GM21526 (cell line): ENCODE results near the gene TFF2.

Source experiments
- ATAC-seq: cut with Tn5 transposase; IDR thresholded peaks from one replicate; pipeline ENCODE4 v1.9.1; 2021; ENCODE audit warnings: moderate library complexity; ENCODE audit not compliant: unreplicated experiment, low FRiP score

Gene TFF2

DNA sequence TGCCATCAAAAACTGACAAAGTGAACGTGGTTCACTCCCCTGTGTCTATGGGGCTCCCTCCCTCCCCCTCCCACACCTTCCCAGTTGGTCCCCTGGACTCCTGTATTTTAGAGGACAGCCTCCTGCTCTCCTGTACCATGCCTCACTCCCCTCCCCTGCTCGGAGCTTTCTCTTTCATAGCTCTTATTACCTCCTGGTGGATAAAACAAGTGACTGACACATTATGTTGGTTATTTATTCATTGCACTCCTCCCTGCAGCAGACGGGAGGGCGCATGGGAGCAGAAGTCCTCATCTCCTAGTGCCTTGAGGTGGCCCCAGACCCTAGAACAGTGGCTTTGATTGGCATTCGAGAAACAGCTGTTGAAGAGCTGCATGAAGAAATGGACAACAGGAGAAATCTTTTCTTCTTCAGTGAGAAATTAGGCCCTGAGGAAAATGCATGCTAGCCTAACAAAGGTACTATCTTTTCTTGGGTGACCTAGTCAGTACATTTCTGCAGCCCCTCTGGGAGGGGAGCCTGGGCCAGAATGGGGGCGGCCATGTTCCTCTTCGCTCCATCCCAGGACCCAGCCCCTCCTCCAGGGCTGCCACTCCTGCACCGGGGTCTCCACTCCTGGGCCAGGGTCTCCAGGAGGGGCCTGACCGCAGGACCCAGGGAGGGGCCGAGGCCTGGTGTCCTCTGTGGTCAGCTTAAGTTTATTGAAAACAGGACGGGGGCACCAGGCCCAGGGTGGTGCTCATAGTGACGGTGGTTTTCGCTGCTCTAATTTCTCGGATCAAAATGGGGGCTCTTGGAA is 16.8 kb upstream of the TFF2 start:
- ATAC-seq = no peak

DNA sequence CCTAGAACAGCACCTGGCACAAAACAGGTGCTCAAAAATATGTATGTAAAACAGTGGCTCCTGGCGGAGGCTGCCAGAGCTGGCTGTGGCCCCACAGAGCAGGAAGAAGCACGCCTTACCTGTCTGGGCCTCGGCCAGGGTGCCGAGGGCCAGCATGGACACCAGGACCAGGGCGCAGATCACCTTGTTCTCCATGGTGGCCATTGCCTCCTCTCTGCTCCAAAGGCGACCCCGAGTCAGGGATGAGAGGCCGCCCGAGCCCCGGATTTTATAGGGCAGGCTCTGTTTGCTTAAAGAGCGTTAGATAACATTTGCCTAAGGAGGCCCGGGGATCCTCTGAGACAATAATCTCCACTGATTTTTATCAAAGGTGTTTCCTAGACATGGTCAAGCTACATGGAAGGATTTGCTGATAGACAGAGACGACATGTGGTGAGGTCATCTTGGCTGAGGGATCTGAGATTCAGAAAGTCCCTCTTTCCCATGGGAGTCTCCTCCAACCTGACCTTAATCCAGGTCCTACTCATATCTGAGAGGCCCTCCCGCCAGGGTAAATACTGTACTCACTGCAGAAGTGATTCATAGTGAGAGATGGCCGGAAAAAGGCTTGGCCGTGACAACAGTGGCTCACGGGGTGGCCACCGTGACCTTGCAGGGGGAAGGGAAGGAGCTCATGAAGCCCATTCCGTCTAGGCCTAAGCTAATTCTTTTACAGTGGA is 15.7 kb upstream of the TFF2 start, which contains the start of gene TFF1:
Gene TFF1, minus strand, starts transcription at position 244 of the 719 bp plus-strand sequence. Its CDS starts 40 bp downstream, at position 204.
- no peak for ATAC-seq

DNA sequence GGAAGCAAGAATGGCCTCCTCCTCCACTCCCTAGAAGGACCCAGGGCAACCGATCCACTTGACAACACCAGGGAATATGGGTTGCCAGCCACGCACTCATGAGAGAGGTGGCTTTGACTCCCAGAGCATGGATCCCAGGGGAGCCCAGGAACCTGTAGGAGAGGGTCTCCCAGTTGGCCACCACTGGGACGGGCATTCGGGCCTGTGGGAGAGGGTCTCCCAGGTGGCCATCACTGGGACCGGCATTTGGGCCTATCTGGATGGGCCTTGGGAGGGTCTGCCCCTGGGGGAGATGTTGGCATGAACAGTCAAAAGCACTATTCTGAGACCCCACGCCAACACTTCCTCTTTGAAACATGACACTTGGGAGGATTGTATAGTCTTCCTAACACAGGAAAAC is 15.0 kb upstream of the TFF2 start:
- no peak for ATAC-seq

DNA sequence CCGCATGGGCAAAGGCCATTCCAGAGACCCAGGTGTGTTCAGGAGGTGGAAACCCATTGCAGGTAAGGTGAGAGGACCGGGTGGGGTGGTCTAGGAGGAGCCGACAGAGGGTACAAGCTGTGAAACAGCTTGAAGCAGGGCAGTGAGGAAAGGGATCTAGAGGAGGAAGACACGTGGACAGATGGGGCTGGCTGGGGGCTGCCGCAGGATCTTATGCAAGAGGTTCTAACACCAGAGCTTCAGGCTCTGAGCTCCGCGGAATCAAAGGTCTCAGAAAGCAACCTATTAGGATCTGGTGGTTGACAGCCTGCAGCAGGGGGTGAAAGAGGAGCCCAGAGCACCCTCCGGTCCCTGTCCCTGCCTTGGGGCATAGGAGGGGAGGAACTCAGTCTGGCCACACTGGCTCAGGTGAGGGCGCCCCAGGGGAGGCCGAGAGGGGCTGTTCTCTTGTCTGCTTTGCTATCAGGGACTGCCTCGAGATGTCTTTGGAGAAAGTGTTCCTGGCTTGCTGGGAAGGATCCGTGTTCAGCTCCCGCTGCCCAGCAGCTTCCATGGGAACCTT is 13.6 kb upstream of the TFF2 start:
- ATAC-seq = no peak

DNA sequence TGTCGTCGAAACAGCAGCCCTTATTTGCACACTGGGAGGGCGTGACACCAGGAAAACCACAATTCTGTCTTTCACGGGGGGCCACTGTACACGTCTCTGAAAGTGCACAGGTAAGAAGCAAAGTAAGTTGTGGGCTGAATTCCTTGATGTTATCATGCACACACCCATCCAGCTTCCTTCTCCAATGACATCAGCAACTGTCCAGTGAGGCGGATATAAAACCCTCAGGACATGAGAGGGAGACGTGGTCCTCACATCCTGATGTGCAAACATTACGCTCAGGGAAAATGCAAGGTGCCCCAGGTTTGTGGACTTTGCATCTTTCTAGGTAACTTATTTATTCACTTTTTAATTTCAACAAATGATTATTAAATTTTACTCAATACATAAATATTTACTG is 12.5 kb upstream of the TFF2 start:
- no peak for ATAC-seq

DNA sequence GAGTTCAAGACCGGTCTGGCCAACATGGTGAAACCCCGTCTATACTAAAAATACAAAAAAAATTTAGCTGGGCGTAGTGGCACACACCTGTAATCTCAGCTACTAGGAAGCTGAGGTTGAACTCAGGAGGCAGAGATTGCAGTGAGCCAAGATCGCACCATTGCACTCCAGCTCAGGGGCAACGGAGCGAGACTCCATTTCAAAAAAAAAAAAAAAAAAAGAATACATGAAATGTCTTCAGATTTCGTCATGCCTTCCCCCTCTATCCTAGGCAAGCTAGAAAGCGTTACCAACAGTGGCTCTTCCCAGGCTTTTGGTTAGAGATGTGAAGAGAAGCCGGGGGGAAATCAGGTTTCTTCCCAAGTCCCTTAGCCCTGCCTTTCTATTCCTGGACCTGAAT is 11.9 kb upstream of the TFF2 start:
- no peak for ATAC-seq

DNA sequence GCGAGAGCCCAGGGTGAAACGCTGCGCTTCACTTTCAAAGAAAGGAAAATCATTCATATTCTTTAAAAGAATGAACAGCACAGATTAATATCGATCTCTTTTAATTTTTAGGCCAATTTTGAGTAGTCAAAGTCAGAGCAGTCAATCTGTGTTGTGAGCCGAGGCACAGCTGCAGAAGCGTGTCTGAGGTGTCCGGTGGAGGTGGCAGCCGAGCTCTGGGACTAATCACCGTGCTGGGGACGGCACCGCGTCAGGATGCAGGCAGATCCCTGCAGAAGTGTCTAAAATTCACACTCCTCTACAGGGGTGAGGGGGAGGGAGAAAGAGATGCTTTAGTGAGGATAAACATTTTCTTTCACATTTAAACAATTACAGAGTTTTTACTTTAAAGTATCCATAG is 11.4 kb upstream of the TFF2 start:
- ATAC-seq = no peak

DNA sequence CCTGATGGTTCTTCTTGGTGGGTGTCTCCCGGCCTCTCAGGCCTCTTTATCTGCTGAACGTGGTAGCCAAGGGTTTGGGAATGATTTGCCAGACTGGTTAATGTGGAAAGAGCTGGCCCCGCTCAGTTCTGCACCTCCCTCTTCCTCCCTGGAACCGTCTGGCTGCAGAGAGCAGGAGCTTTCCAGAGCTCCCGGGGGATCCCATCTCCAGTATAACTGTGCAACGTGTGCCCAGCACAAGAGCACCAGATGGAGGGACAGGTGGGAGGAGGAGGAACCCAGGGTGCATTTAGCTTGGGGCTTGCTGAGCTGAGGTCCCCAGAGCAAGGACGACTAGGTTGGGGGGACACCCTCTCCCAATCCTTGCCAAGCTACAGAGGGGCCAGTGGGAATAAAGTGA is 10.5 kb upstream of the TFF2 start:
- ATAC-seq = no peak

DNA sequence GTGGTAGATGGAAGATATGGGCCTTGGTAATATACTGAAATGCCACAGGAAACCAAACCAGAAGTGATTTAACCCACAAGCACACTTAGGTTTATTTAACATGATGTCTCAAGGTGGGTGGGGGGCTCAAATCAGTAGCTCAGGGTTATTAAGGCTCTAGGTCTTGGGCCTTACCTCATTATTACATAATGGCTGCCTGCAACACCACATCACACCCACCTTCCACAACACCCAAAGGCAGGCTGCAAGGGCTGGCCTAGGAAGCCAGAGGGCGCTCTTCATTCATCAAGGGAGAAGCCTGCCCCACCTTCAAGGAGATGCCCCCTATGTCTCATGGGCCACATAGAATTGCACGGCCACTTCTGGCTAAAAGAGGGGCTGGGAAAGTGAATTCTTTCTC is 9.5 kb upstream of the TFF2 start:
- no peak for ATAC-seq

DNA sequence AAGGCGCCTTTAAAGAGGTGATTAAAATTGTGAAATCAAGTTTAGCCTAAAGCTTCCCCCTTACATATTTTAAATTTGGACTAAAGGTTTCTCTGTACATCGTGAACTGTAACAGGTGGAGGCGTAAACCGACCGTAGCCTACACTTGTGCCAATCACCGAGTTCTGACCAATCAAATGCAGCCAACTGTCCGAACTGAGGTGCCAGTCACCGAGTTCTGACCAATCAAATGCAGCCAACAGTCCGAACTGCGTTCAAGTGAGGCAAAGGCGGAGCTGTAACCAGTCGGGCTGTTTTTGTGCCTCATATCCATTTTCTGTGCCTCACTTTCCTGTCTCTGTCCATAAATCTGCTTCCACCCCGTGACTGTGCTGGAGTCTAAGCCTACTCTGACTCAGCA is 8.1 kb upstream of the TFF2 start:
- no peak for ATAC-seq

DNA sequence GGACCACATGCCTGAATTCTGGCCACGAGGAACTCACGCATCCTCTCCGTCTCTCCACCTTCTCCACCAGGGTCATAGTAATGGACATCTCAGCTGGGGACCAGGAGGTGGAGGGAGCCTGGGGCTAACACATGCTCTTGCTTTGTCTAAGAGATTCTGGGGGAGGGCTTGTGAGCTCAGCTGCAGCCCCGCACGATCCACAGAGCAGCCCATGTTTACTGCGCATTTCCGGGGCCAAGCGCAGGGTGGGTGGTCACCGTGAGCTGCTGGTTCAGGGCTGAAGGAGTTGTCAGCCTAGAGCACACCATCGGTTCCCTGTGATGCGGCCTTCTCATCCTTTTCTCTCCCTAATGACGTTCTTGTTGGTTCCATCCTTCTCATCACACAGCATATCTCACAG is 7.5 kb upstream of the TFF2 start:
- no peak for ATAC-seq

DNA sequence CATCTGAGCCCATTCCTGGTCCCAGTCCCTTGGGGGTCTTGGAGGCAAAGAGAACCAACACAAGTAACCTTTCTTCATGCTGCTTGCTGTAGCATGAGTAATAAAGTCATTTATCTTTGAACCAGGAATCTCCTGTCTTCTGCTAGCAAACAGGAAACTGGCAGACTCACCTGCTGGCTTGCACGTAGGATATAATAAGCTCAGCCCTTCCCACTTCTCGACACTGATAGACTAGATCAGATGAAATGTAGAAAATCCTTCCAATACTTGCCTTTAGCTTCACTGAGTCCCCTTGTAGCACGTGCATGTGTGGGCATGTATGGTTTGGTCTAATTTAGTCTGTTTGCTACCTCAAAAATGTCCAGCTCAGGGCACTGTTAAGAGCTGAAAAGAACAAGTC is 6.5 kb upstream of the TFF2 start:
- ATAC-seq = no peak

DNA sequence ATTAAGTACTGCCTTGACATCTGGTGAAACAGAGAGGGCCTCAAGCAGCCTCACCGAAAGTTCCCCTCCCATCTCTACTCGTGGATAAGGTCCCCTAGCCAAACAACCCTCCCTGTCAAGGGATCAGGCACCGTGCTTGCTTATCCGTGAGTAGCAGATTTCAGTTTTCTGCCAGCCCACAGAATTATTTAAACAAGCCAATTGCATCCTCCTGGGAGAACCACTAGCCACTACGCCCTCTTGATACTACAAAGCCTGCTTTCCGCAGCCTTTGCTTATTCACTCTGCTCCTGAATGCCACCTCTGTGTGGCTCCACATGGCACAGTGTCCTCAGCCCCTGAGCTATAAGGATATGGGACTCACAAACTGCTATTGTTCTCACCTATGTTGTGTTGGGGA is 5.9 kb upstream of the TFF2 start:
- ATAC-seq = no peak

DNA sequence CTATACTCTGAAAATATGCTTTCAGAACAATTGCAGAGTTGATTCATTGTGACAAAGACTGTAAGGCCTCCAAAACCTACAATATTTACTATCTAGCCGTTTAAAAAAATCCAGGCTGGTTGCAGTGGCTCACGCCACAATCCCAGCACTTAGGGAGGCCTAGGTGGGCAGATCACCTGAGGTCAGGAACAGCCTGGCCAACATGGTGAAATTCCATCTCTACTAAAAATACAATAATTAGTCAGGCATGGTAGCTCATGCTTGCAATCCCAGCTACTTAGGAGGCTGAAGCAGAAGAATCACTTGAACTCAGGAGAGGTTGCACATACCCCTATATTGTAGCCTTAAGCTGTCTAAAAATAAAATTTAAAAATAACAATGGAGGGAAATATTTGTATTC is 5.3 kb upstream of the TFF2 start:
- ATAC-seq = no peak

DNA sequence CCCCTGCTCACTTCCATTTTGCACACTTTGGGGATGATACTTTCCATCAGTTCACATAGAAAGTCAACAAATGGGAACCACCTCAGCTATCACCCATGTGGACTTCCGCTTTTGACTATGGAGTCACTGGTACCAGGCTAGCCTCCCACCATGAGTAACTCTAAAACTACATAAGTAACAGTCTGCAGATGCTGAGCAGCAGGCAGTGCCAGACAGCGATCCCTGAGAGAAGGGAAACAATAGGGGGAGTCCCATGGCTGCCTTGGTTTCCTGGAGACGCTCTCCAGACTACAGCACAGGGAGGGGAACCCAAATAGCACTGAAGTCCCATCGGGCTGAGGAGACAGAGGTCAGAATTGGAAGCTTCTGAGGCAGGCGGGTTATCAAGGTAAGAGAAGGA is 2.8 kb upstream of the TFF2 start:
- no peak for ATAC-seq

DNA sequence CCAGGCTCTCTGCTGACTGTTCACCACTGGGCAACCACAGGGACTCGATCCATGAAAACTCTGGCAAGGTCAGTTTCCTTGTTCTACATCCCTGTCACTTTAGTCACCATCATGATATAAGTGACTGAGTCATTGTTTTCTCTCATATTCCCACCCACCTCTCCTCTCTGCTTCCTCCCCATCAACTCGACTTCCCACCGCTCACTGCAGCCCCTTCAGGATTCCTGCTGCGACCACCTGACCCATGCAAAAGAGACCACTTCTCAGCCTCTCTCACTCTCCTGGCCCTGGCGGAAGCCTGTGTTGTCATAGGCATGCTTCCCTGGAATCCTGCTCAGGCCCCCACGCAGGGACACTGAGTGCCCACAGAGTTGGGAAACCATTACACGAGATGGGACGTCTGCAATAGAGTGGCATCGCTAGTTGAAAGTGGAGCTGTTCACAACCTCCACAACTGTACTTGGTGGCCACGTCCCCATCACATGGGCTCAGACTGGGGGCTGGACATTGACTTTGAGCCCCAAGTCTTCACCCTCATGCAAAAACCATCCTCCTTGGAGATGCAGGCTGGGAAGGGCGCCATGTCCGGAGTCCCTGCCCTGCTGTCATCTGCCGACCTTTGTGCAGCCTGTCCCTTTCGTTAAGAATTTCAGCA is 1.8 kb upstream of the TFF2 start:
- ATAC-seq = no peak

DNA sequence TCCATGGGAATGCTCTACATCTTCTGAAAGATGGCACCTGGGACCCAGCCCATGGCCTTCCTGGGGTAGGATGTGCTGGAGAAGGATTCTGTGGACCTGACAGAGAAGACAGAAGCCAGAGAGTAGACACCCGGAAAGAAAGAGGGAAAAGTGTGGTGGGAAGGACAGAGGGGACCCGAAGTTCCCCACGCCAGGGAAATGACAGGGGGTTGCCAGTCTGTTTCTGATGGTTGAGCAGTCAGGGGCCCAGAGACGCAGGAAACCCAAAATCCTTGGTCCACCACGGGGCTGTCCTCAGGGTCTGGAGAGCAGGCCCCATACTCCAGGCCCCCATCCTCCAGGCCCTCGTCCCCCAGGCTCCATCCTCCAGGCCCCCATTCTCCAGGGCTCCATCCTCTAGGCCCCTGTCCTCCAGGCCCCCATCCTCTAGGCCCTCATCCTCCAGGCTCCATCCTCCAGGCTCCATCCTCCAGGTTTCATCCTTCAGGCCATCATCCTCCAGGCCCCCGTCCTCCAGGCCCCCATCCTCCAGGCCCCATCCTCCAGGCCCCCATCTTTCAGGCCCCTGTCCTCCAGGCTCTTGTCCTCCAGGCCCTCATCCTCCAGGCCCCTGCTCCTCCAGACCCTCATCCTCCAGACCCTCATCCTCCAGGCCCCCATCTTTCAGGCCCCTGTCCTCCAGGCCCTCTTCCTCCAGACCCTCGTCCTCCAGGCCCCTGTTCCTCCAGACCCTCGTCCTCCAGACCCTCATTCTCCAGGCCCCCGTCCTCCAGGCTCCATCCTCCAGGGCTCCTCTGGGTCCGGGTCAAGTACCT is 1.0 kb upstream of the TFF2 start:
- no peak for ATAC-seq

DNA sequence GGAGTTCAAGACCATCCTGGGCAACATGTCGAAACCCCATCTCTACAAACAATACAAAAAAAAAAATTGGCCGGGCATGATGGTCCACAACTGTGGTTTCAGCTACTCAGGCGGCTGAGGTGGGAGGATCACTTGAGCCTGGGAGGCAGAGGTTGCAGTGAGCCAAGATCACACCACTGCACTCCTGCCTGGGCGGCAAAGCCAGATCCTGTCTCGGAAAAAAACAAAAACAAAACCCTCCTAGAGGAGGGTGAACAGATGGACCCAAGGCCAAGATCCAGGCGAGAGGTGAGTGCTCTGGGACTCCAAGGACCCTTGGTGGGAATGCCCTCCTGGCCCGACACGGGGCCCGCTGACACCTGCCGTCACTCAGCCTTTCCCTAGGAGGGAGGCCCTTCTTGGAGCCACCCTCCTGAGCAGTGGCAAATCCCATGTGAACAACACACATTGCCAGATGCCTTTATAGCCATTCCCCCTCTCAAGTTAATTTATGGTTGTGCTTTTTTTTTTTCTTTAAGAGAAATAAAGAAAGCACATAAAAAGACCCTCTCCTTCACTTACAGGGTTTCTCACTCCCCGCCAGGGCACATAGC is 380 bp downstream of the TFF2 start:
- no peak for ATAC-seq

DNA sequence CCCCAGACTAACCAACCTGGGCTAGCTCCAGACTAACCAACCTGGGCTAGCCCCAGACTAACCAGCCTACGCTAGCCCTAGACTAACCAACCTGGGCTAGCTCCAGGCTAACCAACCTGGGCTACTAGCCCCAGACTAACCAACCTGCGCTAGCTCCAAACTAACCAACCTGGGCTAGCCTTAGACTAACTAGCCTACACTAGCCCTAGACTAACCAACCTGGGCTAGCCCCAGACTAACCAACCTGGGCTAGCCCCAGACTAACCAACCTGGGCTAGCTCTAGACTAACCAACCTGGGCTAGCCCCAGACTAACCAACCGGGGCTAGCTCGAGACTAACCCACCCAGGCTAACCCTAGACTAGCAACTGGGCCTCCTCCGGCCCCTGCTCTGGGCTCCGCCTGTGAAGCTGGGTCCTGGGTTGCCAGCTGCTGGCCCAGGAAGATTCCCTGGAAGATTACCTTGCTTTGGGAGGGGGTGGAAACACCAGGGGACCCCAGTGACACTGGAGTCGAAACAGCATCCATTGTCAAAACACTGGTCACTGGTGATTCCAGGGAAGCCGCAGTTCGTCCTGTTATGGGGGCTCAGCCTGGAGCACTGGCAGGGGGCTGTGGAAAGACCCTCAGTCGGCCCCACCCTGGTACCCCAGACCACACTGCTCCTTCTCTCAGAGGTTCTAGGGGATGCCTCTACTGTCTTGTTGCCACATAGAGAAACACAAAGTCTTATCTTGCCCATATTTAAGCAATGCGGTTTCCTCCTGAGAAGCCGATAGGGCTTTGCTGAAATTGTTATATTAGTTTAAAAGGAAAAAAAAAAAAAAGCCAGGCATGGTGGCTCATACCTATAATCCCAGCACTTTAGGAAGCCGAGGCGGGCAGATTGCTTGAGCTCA is 1.1 kb downstream of the TFF2 start:
- ATAC-seq = no peak
